ENCODE data around the gene SORL1-AS1.
A peak's percentile ranks its signal among the peaks of the same experiment; 100 is the strongest.
"Not testable (repeated sequence)": the region's sequence is repeated elsewhere in the genome, so short reads cannot be mapped to it uniquely, and the experiment has no call there.

SORL1-AS1 gene

GRCh38 chr11:121485216-121485615, 32.4 kb upstream of the SORL1-AS1 start:
- Mint-ChIP-seq H3K36me3 (peaks cover 15 to 64% (median 26%) of the 10 kb centered on the region in 3 donors), H3K4me3 (peak overlapping the region in 3 of 10 donors; percentile 5 to 40 (median 8)), H3K27ac (peak overlapping the region; percentile 70 to 97 (median 88)), H3K4me1 (peaks cover 49 to 84% (median 76%) of the 10 kb centered on the region in 4 donors), H3K27me3 (no peaks in the 10 kb centered on the region), H3K9me3 (no peaks in the 10 kb centered on the region)
- DNase-seq, result no peak
- POLR2A ChIA-PET, result interaction anchor here (0.8 to 1.0 kb wide), 2 partner anchors 21 to 33 kb away, joined by 3 to 5 read pairs; no protein-coding TSS in a partner anchor
- no peak for ATAC-seq

- Mint-ChIP-seq H3K4me1 (peaks cover 43 to 83% (median 74%) of the 10 kb centered on the region in 4 donors), H3K4me3 (peak overlapping the region in 8 of 10 donors; percentile 1 to 91 (median 52)), H3K27me3 (no peaks in the 10 kb centered on the region), H3K27ac (peak overlapping the region; percentile 73 to 97 (median 92)), H3K9me3 (no peaks in the 10 kb centered on the region), H3K36me3 (peaks cover 9 to 63% (median 17%) of the 10 kb centered on the region in 3 donors)
- POLR2A ChIA-PET, result interaction anchor here (1.2 to 4.7 kb wide), 6 partner anchors 9 to 57 kb away, joined by 4 to 90 read pairs (median 6); partner anchors contain the start of genes SORL1 and SORL1-AS1
- ATAC-seq (no peak), DNase-seq (peak in 1 of 10 donors; percentile 20)
These were observed 31.2 kb upstream of the SORL1-AS1 start for GRCh38 chr11:121483805-121484480.

- H3K27ac Mint-ChIP-seq, result peak overlapping the region; percentile 73 to 97 (median 94)
- peaks cover 38 to 80% (median 72%) of the 10 kb centered on the region in 4 donors for H3K4me1 Mint-ChIP-seq
- H3K4me3 Mint-ChIP-seq, result peak overlapping the region; percentile 66 to 91 (median 86)
- no peaks in the 10 kb centered on the region for H3K27me3 Mint-ChIP-seq
- POLR2A ChIA-PET, result interaction anchor here (1.1 to 4.7 kb wide), 7 partner anchors 14 to 55 kb away, joined by 4 to 90 read pairs (median 7); partner anchors contain the start of genes SORL1 and SORL1-AS1
- peaks cover 9 to 66% (median 10%) of the 10 kb centered on the region in 3 donors for H3K36me3 Mint-ChIP-seq
- no peaks in the 10 kb centered on the region for H3K9me3 Mint-ChIP-seq
- ATAC-seq (peak; percentile 86 to 88), DNase-seq (peak; percentile 25 to 79 (median 61))
These were observed 29.7 kb upstream of the SORL1-AS1 start for GRCh38 chr11:121482231-121483129.

GRCh38 chr11:121481484-121482230, 28.9 kb upstream of the SORL1-AS1 start:
- ATAC-seq (peak; percentile 79 to 87), DNase-seq (peak in 8 of 10 donors; percentile 24 to 83 (median 66))
- not testable (repeated sequence) for H3K27me3 Mint-ChIP-seq, H3K9me3 Mint-ChIP-seq
- Mint-ChIP-seq H3K36me3 (peaks cover 9 to 69% (median 10%) of the 10 kb centered on the region in 3 donors), H3K27ac (peak overlapping the region; percentile 73 to 97 (median 94)), H3K4me3 (peak overlapping the region; percentile 66 to 91 (median 86)), H3K4me1 (peaks cover 37 to 80% (median 73%) of the 10 kb centered on the region in 4 donors)
- POLR2A ChIA-PET, result interaction anchor here (0.5 to 4.7 kb wide), 8 partner anchors 13 to 190 kb away, joined by 3 to 90 read pairs (median 5); partner anchors contain the start of genes SORL1 and SORL1-AS1

GRCh38 chr11:121479698-121480238, 27.0 kb upstream of the SORL1-AS1 start:
- Mint-ChIP-seq H3K4me1 (peaks cover 42 to 85% (median 80%) of the 10 kb centered on the region in 4 donors), H3K36me3 (peaks cover 9 to 69% (median 10%) of the 10 kb centered on the region in 3 donors), H3K4me3 (no peak overlapping the region), H3K27me3 (no peaks in the 10 kb centered on the region), H3K9me3 (no peaks in the 10 kb centered on the region), H3K27ac (peak overlapping the region in 8 of 10 donors; percentile 7 to 88 (median 56))
- POLR2A ChIA-PET, result interaction anchor here (4.7 kb wide), 1 partner anchor 29 kb away, joined by 90 read pairs; the partner anchor contains the start of genes SORL1 and SORL1-AS1
- no peak for DNase-seq
- no peak for ATAC-seq

- H3K4me3 Mint-ChIP-seq, result no peak overlapping the region
- H3K27me3 Mint-ChIP-seq, result no peaks in the 10 kb centered on the region
- H3K4me1 Mint-ChIP-seq, result peaks cover 40 to 85% (median 80%) of the 10 kb centered on the region in 4 donors
- no peaks in the 10 kb centered on the region for H3K9me3 Mint-ChIP-seq
- ATAC-seq (no peak), DNase-seq (no peak)
- peaks cover 5 to 69% (median 8%) of the 10 kb centered on the region in 3 donors for H3K36me3 Mint-ChIP-seq
- POLR2A ChIA-PET, result no interaction called here
- H3K27ac Mint-ChIP-seq, result peak overlapping the region in 8 of 10 donors; percentile 14 to 83 (median 43)
These were observed 26.3 kb upstream of the SORL1-AS1 start for GRCh38 chr11:121478895-121479697.

GRCh38 chr11:121478226-121478894, 25.6 kb upstream of the SORL1-AS1 start:
- H3K4me3 Mint-ChIP-seq, result peak overlapping the region in 1 of 10 donors; percentile 15
- no peaks in the 10 kb centered on the region for H3K27me3 Mint-ChIP-seq
- DNase-seq (no peak), ATAC-seq (no peak)
- H3K27ac Mint-ChIP-seq, result peak overlapping the region; percentile 20 to 83 (median 43)
- peaks cover 0 to 69% (median 9%) of the 10 kb centered on the region in 3 donors for H3K36me3 Mint-ChIP-seq
- no peaks in the 10 kb centered on the region for H3K9me3 Mint-ChIP-seq
- POLR2A ChIA-PET, result no interaction called here
- peaks cover 34 to 84% (median 78%) of the 10 kb centered on the region in 4 donors for H3K4me1 Mint-ChIP-seq

- H3K27ac Mint-ChIP-seq, result peak overlapping the region; percentile 29 to 88 (median 80)
- no peaks in the 10 kb centered on the region for H3K27me3 Mint-ChIP-seq
- ATAC-seq (no peak), DNase-seq (no peak)
- H3K4me3 Mint-ChIP-seq, result peak overlapping the region in 3 of 10 donors; percentile 7 to 31 (median 15)
- H3K36me3 Mint-ChIP-seq, result peaks cover 0 to 87% (median 16%) of the 10 kb centered on the region in 3 donors
- POLR2A ChIA-PET, result interaction anchor here (1.2 to 3.7 kb wide), 2 partner anchors 13 to 25 kb away, joined by 3 to 24 read pairs; partner anchors contain the start of genes SORL1 and SORL1-AS1
- H3K4me1 Mint-ChIP-seq, result peaks cover 35 to 86% (median 79%) of the 10 kb centered on the region in 4 donors
- no peaks in the 10 kb centered on the region for H3K9me3 Mint-ChIP-seq
These were observed 23.7 kb upstream of the SORL1-AS1 start for GRCh38 chr11:121476379-121477032.

GRCh38 chr11:121474680-121475079, 21.9 kb upstream of the SORL1-AS1 start:
- POLR2A ChIA-PET, result interaction anchor here (1.0 to 3.7 kb wide), 2 partner anchors 12 to 23 kb away, joined by 4 to 24 read pairs; partner anchors contain the start of genes SORL1 and SORL1-AS1
- Mint-ChIP-seq H3K4me1 (peaks cover 40 to 93% (median 81%) of the 10 kb centered on the region in 4 donors), H3K27me3 (no peaks in the 10 kb centered on the region), H3K36me3 (peaks cover 4 to 99% (median 31%) of the 10 kb centered on the region in 3 donors), H3K27ac (peak overlapping the region in 6 of 10 donors; percentile 23 to 83 (median 45)), H3K9me3 (no peaks in the 10 kb centered on the region), H3K4me3 (peak overlapping the region in 3 of 10 donors; percentile 13 to 34 (median 20))
- DNase-seq, result no peak
- ATAC-seq, result no peak
